HEK293 (cell line): ENCODE data around the gene PTMA.

Source experiments
- AEBP2 ChIP-seq: fragments of 450-650 bp; formaldehyde crosslinking; IDR thresholded peaks from 2 replicates; pipeline ENCODE4 v1.5.1; 2016; ENCODE audit warnings: missing biosample characterization, missing genetic modification characterization, borderline replicate concordance
- GLIS2 ChIP-seq: fragments of 450-650 bp; formaldehyde crosslinking; IDR thresholded peaks from 2 replicates; pipeline ENCODE4 v1.5.1; 2016; ENCODE audit warnings: missing biosample characterization, missing genetic modification characterization
- INSM2 ChIP-seq: fragments of 450-650 bp; formaldehyde crosslinking; IDR thresholded peaks from 2 replicates; pipeline ENCODE4 v1.5.1; 2016; ENCODE audit warnings: missing biosample characterization, missing genetic modification characterization
- KLF9 ChIP-seq: fragments of 450-650 bp; formaldehyde crosslinking; IDR thresholded peaks from 2 replicates; pipeline ENCODE4 v1.5.1; 2016; ENCODE audit warnings: missing biosample characterization, missing genetic modification characterization, low read depth
- WT1 ChIP-seq: fragments of 450-650 bp; formaldehyde crosslinking; IDR thresholded peaks from 2 replicates; pipeline ENCODE4 v1.5.1; 2016; ENCODE audit warnings: missing biosample characterization, missing genetic modification characterization
- ZBTB21 ChIP-seq: fragments of 450-650 bp; formaldehyde crosslinking; IDR thresholded peaks from 2 replicates; pipeline ENCODE4 v1.5.1; 2017; ENCODE audit warnings: missing biosample characterization, missing genetic modification characterization
- ZBTB44 ChIP-seq: fragments of 450-650 bp; IDR thresholded peaks from 2 replicates; pipeline ENCODE4 v1.5.1; 2018; ENCODE audit warnings: missing biosample characterization, mild to moderate bottlenecking, missing genetic modification characterization
- ZBTB6 ChIP-seq: fragments of 450-650 bp; formaldehyde crosslinking; IDR thresholded peaks from 2 replicates; pipeline ENCODE4 v1.5.1; 2017; ENCODE audit warnings: missing biosample characterization, missing genetic modification characterization
- ZFP37 ChIP-seq: fragments of 450-650 bp; formaldehyde crosslinking; IDR thresholded peaks from 2 replicates; pipeline ENCODE4 v1.5.1; 2016; ENCODE audit warnings: missing biosample characterization, missing genetic modification characterization
- ZNF114 ChIP-seq: fragments of 450-650 bp; formaldehyde crosslinking; IDR thresholded peaks from 2 replicates; pipeline ENCODE4 v1.5.0; 2017; ENCODE audit warnings: missing biosample characterization, missing genetic modification characterization
- ZNF121 ChIP-seq: fragments of 450-650 bp; formaldehyde crosslinking; IDR thresholded peaks from 2 replicates; pipeline ENCODE4 v1.5.1; 2016; ENCODE audit warnings: missing biosample characterization, missing genetic modification characterization
- ZNF133 ChIP-seq: fragments of 450-650 bp; formaldehyde crosslinking; IDR thresholded peaks from 2 replicates; pipeline ENCODE4 v1.5.1; 2016; ENCODE audit warnings: missing biosample characterization, missing genetic modification characterization
- ZNF148 ChIP-seq: fragments of 450-650 bp; formaldehyde crosslinking; IDR thresholded peaks from 2 replicates; pipeline ENCODE4 v1.5.0; 2017; ENCODE audit warnings: missing biosample characterization, missing genetic modification characterization, borderline replicate concordance
- ZNF174 ChIP-seq: fragments of 450-650 bp; formaldehyde crosslinking; IDR thresholded peaks from 2 replicates; pipeline ENCODE4 v1.5.0; 2017; ENCODE audit warnings: missing biosample characterization, mild to moderate bottlenecking, missing genetic modification characterization
- ZNF184 ChIP-seq: fragments of 450-650 bp; IDR thresholded peaks from 2 replicates; pipeline ENCODE4 v1.5.1; 2018; ENCODE audit warnings: missing biosample characterization, mild to moderate bottlenecking, missing genetic modification characterization
- ZNF248 ChIP-seq: fragments of 450-650 bp; formaldehyde crosslinking; IDR thresholded peaks from 2 replicates; pipeline ENCODE4 v1.5.1; 2017; ENCODE audit warnings: missing biosample characterization, missing genetic modification characterization
- ZNF280C ChIP-seq: fragments of 450-650 bp; formaldehyde crosslinking; IDR thresholded peaks from 2 replicates; pipeline ENCODE4 v1.5.1; 2016; ENCODE audit warnings: missing biosample characterization, missing genetic modification characterization
- ZNF324 ChIP-seq: fragments of 450-650 bp; formaldehyde crosslinking; IDR thresholded peaks from 2 replicates; pipeline ENCODE4 v1.5.1; 2016; ENCODE audit warnings: missing biosample characterization, missing genetic modification characterization
- ZNF335 ChIP-seq: fragments of 450-650 bp; formaldehyde crosslinking; conservative IDR thresholded peaks from 2 replicates; pipeline ENCODE4 v1.5.1; 2016; ENCODE audit warnings: missing biosample characterization, missing genetic modification characterization
- ZNF362 ChIP-seq: fragments of 450-650 bp; formaldehyde crosslinking; IDR thresholded peaks from 2 replicates; pipeline ENCODE4 v1.5.1; 2016; ENCODE audit warnings: missing biosample characterization, missing genetic modification characterization
- ZNF433 ChIP-seq: fragments of 450-650 bp; formaldehyde crosslinking; IDR thresholded peaks from 2 replicates; pipeline ENCODE4 v1.5.1; 2016; ENCODE audit warnings: missing biosample characterization, missing genetic modification characterization, low read depth
- ZNF501 ChIP-seq: fragments of 450-650 bp; formaldehyde crosslinking; IDR thresholded peaks from 2 replicates; pipeline ENCODE4 v1.5.1; 2016; ENCODE audit warnings: missing biosample characterization, missing genetic modification characterization
- ZNF561 ChIP-seq: fragments of 450-650 bp; IDR thresholded peaks from 2 replicates; pipeline ENCODE4 v1.5.1; 2018; ENCODE audit warnings: missing biosample characterization, missing genetic modification characterization, borderline replicate concordance
- ZNF571 ChIP-seq: fragments of 450-650 bp; formaldehyde crosslinking; IDR thresholded peaks from 2 replicates; pipeline ENCODE4 v1.5.0; 2017; ENCODE audit warnings: missing biosample characterization, missing genetic modification characterization
- ZNF626 ChIP-seq: fragments of 450-650 bp; sonication (Bioruptor Pico); formaldehyde crosslinking; IDR thresholded peaks from 2 replicates; pipeline ENCODE4 v1.5.1; 2018; ENCODE audit warnings: missing biosample characterization, missing genetic modification characterization, inconsistent platforms
- ZNF654 ChIP-seq: fragments of 450-650 bp; formaldehyde crosslinking; IDR thresholded peaks from 2 replicates; pipeline ENCODE4 v1.5.1; 2016; ENCODE audit warnings: low read depth, missing biosample characterization, missing genetic modification characterization
- ZNF677 ChIP-seq: fragments of 450-650 bp; IDR thresholded peaks from 2 replicates; pipeline ENCODE4 v1.5.0; 2018; ENCODE audit warnings: missing biosample characterization, mild to moderate bottlenecking, missing genetic modification characterization, moderate library complexity
- ZNF843 ChIP-seq: fragments of 450-650 bp; formaldehyde crosslinking; IDR thresholded peaks from 2 replicates; pipeline ENCODE4 v1.5.1; 2016; ENCODE audit warnings: missing biosample characterization, missing genetic modification characterization

The PTMA gene

GRCh38 chr2:231709981-231710798 lies 1.9 kb downstream of the PTMA start (continued):
- TF ChIP-seq ZBTB21 (tag by site-specific recombination) (no peak), ZNF114 (tag by site-specific recombination) (no peak), ZNF626 (no peak), ZNF843 (tag by site-specific recombination) (0 out of 2 replicates have a peak, but pooled peaks have one; percentile 12), INSM2 (tag by site-specific recombination) (no peak), ZNF133 (tag by site-specific recombination) (no peak), ZBTB6 (no peak), ZBTB44 (tag by site-specific recombination) (no peak), ZNF184 (tag by site-specific recombination) (no peak), ZNF121 (no peak), ZNF561 (tag by site-specific recombination) (no peak), ZNF654 (tag by site-specific recombination) (no peak), ZNF324 (no peak), ZNF362 (tag by site-specific recombination) (no peak), ZNF571 (no peak), ZNF501 (tag by site-specific recombination) (peak; percentile 73; the same call in 1 of the 2 replicates), ZNF174 (tag by site-specific recombination) (no peak), ZNF433 (tag by site-specific recombination) (no peak), ZFP37 (tag by site-specific recombination) (peak; percentile 57; the same call in 1 of the 2 replicates), WT1 (no peak), ZNF677 (tag by site-specific recombination) (no peak), AEBP2 (no peak), ZNF148 (no peak), ZNF248 (no peak), ZNF280C (tag by site-specific recombination) (no peak), ZNF335 (tag by site-specific recombination) (no peak), GLIS2 (peak; percentile 59), KLF9 (tag by site-specific recombination) (no peak)
